ENCODE results near the gene IL1RN.

Gene IL1RN

DNA sequence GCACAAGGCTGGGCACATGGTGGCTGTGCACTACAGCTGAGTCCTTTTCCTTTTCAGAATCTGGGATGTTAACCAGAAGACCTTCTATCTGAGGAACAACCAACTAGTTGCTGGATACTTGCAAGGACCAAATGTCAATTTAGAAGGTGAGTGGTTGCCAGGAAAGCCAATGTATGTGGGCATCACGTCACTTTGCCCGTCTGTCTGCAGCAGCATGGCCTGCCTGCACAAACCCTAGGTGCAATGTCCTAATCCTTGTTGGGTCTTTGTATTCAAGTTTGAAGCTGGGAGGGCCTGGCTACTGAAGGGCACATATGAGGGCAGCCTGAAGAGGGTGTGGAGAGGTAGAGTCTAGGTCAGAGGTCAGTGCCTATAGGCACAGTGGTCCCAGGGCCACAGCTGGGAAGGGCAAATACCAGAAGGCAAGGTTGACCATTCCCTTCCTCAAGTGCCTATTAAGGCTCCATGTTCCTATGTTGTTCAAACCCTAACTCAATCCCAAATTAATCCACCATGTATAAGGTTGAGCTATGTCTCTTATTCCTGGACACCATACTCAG lies 2.2 kb downstream of the IL1RN start:
- no peak for DNase-seq

GRCh38 chr2:113131352-113132185 lies 4.2 kb downstream of the IL1RN start:
- DNase-seq, result no peak

- no peak for DNase-seq
Observed at GRCh38 chr2:113132414-113133021, 5.1 kb downstream of the IL1RN start.

- peak; percentile 19 for DNase-seq
Observed at GRCh38 chr2:113133704-113134598, 6.6 kb downstream of the IL1RN start.

DNA sequence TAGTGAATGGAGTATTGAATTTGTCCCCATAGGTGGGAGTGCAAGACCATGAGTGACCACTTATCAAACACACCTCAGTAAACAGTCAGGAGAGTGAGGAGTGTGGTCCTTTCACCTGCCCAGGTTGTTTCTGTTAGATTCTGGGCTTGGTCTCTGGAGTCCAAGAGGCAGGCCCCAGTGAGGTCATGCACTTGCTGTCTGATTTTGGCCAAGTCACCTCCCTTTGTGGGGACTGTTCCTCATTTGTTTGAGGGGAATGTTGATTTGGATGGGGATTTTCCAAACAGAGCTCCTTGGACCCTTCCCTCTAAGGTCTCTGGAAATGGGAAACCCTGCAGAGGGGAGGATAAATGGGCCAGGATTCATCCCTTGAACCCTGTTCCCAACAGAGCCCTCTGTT lies 7.3 kb downstream of the IL1RN start:
- DNase-seq, result peak; percentile 49

DNA sequence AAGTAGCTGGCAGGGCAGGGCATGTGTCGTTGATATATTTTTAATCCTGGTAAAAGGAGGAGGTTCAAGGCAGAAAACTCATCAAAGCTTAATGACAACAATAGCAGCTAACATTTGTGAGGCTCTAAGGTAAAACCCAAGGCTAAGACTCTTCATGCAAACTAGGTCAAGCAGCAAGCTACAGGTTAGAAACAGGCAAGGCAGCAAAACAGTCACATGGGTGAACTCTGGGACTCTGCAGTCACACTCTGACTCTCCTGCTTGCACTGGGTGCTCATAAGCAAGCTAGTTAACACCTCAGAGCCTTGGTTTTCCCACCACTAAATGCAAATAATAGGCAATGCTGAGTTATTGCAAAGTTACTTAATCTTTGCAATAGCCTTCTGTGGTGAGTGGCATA lies 7.9 kb downstream of the IL1RN start:
- DNase-seq, result peak; percentile 30

DNA sequence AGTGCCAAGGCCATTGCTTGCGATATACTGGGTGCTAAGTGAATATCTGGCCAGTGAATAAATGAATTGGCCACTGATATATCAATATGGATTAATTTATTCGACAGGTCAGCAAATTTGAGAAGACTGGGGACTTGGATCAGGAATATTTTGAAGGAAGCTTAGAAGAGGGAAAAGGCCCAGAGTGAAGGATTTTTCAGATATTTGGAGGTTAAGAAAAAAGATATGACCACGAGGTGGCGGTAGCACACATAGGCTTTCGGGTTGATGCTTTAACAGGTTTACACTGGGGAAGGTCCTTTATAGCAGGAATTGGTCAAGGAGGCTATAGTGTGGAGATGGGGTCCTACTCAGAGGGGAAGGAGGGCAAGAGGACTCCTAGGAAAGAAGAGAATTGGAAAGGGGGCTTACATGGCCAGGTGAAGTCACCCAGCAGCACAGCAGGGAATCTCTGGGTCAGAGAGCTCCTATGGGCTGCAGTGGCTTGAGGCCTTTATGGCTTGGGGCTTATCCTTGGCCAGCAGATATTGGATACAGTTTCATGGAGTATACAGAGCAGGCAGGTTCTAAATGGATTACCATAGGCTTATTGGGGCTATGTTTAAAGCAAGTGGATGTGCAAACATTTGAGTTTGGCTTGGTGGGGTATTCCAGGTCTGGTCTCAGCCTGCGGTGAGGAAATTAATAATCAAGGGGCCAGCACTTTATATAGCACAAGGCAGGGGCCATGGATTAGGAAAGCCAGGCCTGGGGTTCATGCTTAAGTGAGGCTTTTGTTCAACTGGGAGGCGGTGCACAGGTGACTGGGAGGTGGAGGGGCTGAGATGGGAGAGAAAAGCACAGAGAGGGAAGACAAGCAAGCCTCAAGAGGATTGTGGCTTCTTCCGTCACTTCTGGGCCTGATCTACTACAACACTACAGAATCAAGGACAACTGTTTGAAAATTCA lies 9.7 kb downstream of the IL1RN start:
- peak; percentile 50 for DNase-seq

GRCh38 chr2:113137827-113138226 lies 10.4 kb downstream of the IL1RN start:
- peak; percentile 60 for DNase-seq

- peak; percentile 70 for DNase-seq
Observed at GRCh38 chr2:113138428-113139322, 11.3 kb downstream of the IL1RN start.

DNA sequence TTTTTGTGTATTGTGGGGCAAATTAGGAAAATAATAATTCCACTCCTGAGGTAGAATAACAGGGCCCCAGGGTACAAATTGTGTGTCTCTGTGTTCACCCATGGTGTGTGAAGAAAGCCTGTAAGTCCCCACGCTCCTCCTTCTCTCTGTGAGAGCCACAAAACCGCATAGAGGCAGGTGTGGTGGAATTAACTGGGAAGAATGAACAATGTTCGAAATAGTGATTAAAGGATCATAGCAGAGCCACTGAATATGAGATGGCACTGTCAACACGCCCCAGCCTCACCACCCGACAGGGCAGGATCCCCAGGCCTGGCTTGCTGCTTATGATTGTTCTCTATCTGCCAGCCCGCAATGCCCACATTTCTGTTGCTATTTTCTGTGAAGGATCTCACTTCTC lies 14.1 kb downstream of the IL1RN start:
- DNase-seq, result no peak

- no peak for DNase-seq
Observed at GRCh38 chr2:113142290-113142689, 14.9 kb downstream of the IL1RN start.

DNA sequence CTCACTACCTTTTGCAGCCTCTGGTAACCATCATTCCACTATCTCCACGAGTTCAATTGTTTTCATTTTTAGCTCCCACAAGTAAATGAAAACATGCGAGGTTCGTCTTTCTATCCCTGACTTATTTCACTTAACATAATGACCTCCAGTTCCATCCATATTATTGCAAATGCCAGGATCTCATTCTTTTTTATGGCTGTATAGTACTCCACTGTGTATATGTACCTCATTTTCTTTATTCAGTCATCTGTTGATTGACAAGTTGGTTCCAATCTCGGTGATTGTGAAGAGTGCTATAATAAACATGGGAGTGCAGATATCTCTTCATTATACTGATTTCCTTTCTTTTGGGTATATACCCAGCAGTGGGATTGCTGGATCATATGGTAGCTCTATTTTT lies 16.9 kb downstream of the IL1RN start:
- no peak for DNase-seq

DNA sequence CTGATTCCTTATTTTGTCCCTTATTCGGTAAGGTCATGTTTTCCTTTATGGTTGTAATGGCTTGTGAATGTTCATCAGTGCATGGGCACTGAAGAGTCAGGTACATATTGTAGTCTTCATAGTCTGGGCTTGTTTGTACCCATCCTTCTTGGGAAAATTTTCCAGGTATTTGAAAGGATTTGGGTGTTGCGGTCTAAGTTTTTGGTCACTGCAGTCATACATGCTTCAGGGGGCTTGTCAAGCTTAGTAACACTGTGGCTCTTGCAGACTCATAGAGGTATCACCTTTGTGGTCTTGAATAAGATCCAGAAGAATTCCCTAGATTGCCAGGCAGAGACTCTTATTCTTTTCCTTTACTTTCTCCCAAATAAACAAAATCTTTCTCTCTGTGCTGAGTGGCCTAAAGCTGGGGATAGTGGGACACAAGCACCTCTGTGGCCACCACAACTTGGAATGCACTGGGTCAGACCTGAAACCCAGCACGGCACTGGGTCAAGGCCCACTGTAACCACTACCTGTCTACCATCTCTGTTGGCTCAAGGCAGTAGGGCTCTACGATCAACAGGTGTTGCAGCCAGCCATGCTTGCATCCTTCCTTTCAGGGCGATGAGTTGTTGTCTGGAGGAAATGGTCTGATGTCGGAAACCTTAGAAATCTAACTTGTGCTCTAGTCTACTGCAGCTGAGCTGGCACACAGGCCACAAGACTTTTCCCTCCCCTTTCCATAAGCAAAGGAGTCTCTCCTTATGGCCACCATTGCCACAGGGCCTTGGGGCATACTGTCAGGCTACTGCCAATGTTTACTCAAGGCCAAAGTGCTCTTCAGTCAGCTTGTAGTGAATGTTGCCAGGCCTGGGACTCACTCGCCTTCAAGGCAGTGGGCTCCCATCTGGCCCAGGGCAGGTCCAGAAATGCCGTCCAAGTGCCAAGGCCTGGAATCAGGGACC lies 21.5 kb downstream of the IL1RN start:
- no peak for DNase-seq

- no peak for DNase-seq
Observed at GRCh38 chr2:113149553-113150257, 22.3 kb downstream of the IL1RN start.

- no peak for DNase-seq
Observed at GRCh38 chr2:113150258-113150601, 22.8 kb downstream of the IL1RN start.

DNA sequence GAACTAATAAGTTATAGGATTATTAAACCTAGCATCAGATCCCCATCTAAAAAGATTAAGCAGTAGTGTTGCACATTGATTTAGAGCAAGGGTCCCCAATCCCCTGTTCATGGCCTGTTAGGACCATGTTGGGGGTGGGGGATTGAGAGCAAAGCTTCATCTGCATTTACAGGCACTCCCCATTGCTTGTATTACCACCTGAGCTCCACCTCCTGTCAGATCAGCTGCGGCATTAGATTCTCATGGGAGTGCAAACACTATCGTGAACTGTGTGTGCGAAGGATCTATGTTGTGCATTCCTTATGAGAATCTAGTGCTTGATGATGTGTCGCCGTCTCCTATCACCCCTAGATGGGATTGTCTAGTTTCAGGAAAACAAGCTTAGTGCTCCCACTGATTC lies 27.9 kb downstream of the IL1RN start:
- peak; percentile 26 for DNase-seq

DNA sequence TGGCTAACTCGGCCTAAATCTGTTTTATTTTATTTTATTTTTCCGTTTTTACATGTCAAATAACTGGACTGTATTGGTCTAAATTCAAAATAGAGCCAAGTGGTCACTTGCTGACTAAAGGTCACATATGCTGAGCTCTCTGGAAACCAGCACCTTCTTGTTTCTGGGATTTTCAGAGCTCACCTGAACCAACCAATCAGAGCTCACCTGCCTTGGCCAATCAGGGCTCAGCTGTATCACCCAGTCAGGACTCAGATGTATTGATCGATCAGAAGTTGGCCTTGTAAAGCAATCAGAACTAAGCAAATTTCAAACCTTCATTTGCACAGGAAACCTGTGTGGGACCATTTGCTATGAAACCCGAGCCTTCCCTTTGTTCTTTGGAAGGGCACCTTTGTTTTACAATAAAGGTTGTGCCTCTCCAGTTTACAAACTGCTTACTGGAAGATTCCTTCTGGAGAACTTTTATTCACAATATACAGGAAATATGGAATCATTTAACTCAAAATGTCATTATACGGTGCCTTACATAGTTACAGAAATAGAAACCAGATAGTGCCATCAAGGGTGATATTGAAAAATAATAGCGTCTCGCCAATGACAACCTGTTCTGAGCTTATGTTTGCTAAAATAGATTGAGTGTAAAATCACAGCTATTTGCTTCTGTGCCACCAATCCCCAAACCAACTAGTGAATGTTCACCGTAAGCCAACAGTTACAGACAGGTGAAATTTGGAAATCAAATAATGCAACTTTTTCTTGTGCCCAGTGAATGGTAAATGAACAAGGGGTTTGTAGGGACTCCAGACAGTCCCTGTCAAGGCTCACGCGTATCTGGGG lies 29.1 kb downstream of the IL1RN start:
- DNase-seq, result peak; percentile 56

Data from activated CD8-positive, alpha-beta memory T cell treated with anti-CD3 and anti-CD28 coated beads for 24 hours (primary cell).